ENCODE measurements around the gene ANKS1B. TPM values are rescaled to one million over a fixed set of nuclear protein-coding genes. Genes with fewer than 3 reads are reported as not detected.

Gene ANKS1B
- total RNA-seq, 4 donors from 2014 or later: 1.5 to 5.5 (median 4.4) TPM

DNA sequence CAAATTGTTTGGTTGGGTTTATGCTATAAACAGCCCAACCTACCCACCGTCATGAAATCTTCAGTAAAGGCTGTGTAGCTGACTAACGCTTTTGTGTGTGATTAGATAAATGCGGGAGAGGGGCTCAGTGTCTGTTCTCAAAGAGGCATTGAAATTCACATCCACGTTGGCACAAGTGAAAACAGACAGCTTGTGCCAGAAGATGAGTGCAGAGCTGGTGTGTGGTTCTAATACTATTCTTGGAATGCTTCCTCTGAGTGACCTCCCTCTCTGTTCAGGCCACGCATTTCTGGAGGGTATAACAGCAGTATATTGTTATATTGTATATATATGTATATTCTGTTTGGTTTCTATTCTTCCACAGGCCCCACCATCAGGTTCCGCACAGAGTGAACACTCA lies 1075.9 kb downstream of the ANKS1B start:
- TF ChIP-seq, protein P1, sequence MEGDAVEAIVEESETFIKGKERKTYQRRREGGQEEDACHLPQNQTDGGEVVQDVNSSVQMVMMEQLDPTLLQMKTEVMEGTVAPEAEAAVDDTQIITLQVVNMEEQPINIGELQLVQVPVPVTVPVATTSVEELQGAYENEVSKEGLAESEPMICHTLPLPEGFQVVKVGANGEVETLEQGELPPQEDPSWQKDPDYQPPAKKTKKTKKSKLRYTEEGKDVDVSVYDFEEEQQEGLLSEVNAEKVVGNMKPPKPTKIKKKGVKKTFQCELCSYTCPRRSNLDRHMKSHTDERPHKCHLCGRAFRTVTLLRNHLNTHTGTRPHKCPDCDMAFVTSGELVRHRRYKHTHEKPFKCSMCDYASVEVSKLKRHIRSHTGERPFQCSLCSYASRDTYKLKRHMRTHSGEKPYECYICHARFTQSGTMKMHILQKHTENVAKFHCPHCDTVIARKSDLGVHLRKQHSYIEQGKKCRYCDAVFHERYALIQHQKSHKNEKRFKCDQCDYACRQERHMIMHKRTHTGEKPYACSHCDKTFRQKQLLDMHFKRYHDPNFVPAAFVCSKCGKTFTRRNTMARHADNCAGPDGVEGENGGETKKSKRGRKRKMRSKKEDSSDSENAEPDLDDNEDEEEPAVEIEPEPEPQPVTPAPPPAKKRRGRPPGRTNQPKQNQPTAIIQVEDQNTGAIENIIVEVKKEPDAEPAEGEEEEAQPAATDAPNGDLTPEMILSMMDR (IDR thresholded peaks at IDR 0.05): no peak
- no peak for TF ChIP-seq POLR2A (IDR thresholded peaks at IDR 0.05)
- H3K4me3 ChIP-seq (ENCODE audit: low read depth, poor library complexity, severe bottlenecking): no peak overlapping the region
- no peak for DNase-seq (ENCODE audit: low spot score in 2 of 2)
- 78 to 83% methylated on average over 6 of the region's 6 CpGs for WGBS, 2 donors
- intact Hi-C loops (cut with DNase I; ENCODE audit: low total_unique reads): no loop called here

DNA sequence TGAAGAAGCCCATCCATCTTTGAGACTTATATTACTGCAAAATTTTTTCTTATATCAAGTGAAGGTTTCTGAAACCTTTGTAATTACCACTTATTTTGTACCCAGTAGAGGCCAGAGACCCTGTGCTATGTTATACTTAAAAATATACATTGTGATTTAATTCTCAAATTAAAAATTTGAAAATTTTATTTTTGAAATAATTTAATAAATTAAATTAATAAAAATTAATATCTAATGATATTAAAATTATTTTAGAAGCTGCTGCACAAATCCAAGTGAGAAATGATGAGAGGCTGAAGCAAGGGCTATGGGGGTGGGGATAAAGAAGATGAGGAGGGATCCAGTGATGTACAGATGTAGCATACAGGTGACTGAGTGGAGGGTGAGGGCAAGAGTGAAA lies 1080.9 kb downstream of the ANKS1B start:
- no peak for TF ChIP-seq POLR2A (IDR thresholded peaks at IDR 0.05)
- TF ChIP-seq, protein P1 (IDR thresholded peaks at IDR 0.05): no peak
- H3K4me3 ChIP-seq (ENCODE audit: low read depth, poor library complexity, severe bottlenecking): no peak overlapping the region
- intact Hi-C loops (cut with DNase I; ENCODE audit: low total_unique reads): loop anchor here (5.0 kb wide), 1 partner anchor 863 kb away; no protein-coding TSS in a partner anchor
- no peak for DNase-seq (ENCODE audit: low spot score in 2 of 2)

DNA sequence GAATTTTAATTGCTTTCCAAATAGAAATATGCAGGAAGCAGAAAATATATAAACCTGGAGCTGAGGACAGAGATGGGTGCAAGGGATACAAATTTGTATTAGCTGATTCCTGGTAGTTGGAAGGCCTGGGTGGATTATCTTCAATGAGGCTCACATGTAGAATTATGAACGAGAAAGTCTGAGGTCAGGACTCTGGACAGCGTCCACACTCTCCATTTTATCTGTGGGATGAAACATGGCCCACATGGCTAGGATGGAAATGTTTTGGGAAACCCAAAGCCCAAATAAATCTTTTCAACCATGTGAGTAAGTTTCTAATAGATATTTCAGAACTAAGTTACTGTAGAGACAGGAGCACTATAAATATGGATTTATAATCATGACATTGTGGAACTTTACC lies 1083.5 kb downstream of the ANKS1B start:
- no peak for TF ChIP-seq POLR2A (IDR thresholded peaks at IDR 0.05)
- TF ChIP-seq, protein P1 (IDR thresholded peaks at IDR 0.05): no peak
- intact Hi-C loops (cut with DNase I; ENCODE audit: low total_unique reads): loop anchor here (5.0 kb wide), 1 partner anchor 866 kb away; no protein-coding TSS in a partner anchor
- WGBS, 2 donors: 45% methylated on average over 2 of the region's 2 CpGs
- no peak for DNase-seq (ENCODE audit: low spot score in 2 of 2)
- no peak overlapping the region for H3K4me3 ChIP-seq (ENCODE audit: low read depth, poor library complexity, severe bottlenecking)

DNA sequence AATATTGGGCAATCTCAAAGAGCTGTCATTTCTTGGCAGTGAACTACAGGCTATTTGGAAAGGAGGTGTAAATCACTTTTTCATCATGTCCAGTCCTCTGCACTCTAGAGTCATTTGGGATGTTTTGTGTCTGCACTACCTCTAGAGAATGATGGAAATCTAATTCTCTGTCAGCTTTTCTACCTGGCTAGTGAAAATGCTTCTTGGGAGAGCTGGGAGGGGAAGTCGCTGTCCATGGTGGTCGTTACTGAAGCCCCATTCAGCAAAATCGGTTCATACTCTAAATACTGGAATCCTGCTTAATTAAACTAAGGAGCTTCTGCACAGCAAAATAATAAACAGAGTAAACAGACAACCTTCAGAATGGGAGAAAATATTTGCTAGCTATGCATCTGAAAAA lies 1087.8 kb downstream of the ANKS1B start:
- intact Hi-C loops (cut with DNase I; ENCODE audit: low total_unique reads): no loop called here
- no peak for TF ChIP-seq POLR2A (IDR thresholded peaks at IDR 0.05)
- TF ChIP-seq, protein P1 (IDR thresholded peaks at IDR 0.05): no peak
- DNase-seq (ENCODE audit: low spot score in 2 of 2): no peak
- 7 to 10% methylated on average over 3 of the region's 3 CpGs for WGBS, 2 donors
- no peak overlapping the region for H3K4me3 ChIP-seq (ENCODE audit: low read depth, poor library complexity, severe bottlenecking)

DNA sequence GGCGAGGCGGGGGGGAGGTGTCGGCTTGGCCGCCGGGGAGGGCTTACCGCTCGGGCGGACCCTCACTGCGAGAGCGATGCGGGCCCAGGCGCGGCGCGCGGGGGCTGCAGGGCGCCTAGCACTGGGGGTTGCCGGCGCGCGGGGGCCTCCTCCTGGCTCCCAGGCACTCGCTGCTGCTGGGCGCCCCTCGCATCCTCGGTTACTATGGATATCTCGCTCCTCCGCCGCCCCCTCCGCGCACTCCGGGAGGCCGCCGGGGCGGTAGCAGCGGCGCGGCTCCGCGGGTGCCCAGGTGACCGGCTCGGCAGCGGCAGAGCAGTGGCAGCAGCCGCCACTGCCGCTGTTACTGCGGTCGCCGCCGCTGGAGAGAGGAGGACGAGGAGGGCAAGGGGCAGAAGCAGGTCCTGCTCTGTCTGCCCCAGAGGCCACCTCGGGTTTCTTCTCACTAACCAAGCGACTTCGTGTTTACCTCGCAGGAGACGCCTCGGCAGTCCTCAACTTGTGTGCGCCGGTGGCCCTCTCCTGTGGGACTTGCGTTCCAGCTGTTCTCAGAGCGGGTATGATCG lies 1089.6 kb downstream of the ANKS1B start:
- no peak for DNase-seq (ENCODE audit: low spot score in 2 of 2)

More for the DNA sequence above, 1089.6 kb downstream of the ANKS1B start:
- TF ChIP-seq POLR2A (IDR thresholded peaks at IDR 0.05): no peak
- TF ChIP-seq, protein P1 (IDR thresholded peaks at IDR 0.05): no peak
- 2 to 3% methylated on average over 35 to 46 of the region's 60 CpGs for WGBS, 2 donors
- intact Hi-C loops (cut with DNase I; ENCODE audit: low total_unique reads): no loop called here
- H3K4me3 ChIP-seq (ENCODE audit: low read depth, poor library complexity, severe bottlenecking): no peak overlapping the region
